OCI-LY7 (cell line): ENCODE results near the gene RP9. TPM values are rescaled to one million over a fixed set of nuclear protein-coding genes. Genes with fewer than 3 reads are reported as not detected.

Experiments
- BruUV-seq: library from RNA; stranded (reverse); fragments of 400-500 nt; replicated peaks from 2 replicates; lab custom pipeline; 2021; lab: Mats Ljungman, UMichigan
- CTCF ChIA-PET: fragments of 300-600 bp; sonication (Branson Sonifier 250); formaldehyde crosslinking; loops from one replicate; lab custom pipeline; 2022; ENCODE audit warnings: antibody characterized with exemption; ENCODE audit not compliant: unreplicated experiment; lab: Charles Lee
- POLR2A ChIA-PET: fragments of 300-600 bp; sonication (Branson Sonifier 250); formaldehyde crosslinking; loops from one replicate; lab custom pipeline; 2022; ENCODE audit warnings: antibody characterized with exemption; lab: Charles Lee
- DNase-seq: peaks from one replicate; pipeline ENCODE4 v3.0.0-alpha.2; 2015; ENCODE audit warnings: low spot score
- H2AFZ ChIP-seq: fragments of 200-600 bp; sonication (generic), shearing (Covaris generic); 2 replicates; pipeline ENCODE4 v1.6.1; 2014; ENCODE audit warnings: mild to moderate bottlenecking, antibody characterized with exemption, low read length, moderate library complexity
- H3K27ac ChIP-seq: fragments of 200-600 bp; sonication (generic); 2 replicates; pipeline ENCODE4 v1.5.1; 2014; ENCODE audit warnings: mixed run types, low read depth, mild to moderate bottlenecking, moderate library complexity, low read length, inconsistent platforms; ENCODE audit not compliant: poor library complexity, severe bottlenecking
- H3K36me3 ChIP-seq: fragments of 200-600 bp; sonication (generic); 2 replicates; pipeline ENCODE4 v1.6.1; 2014; ENCODE audit warnings: mild to moderate bottlenecking, antibody characterized with exemption, low read length, moderate library complexity, mixed read lengths; ENCODE audit not compliant: insufficient read depth
- H3K4me1 ChIP-seq: fragments of 200-600 bp; sonication (generic); 2 replicates; pipeline ENCODE4 v1.5.1; 2014; ENCODE audit warnings: mild to moderate bottlenecking, low read length; ENCODE audit not compliant: insufficient read depth, poor library complexity, severe bottlenecking
- H3K4me2 ChIP-seq: fragments of 200-600 bp; sonication (generic); 2 replicates; pipeline ENCODE4 v1.6.1; 2014; ENCODE audit warnings: mild to moderate bottlenecking, low read length
- H3K4me3 ChIP-seq: fragments of 200-600 bp; sonication (generic); 2 replicates; pipeline ENCODE4 v1.5.1; 2014; ENCODE audit warnings: mild to moderate bottlenecking, low read depth, low read length; ENCODE audit not compliant: poor library complexity, severe bottlenecking
- H3K79me2 ChIP-seq: fragments of 200-600 bp; sonication (generic); 2 replicates; pipeline ENCODE4 v1.6.1; 2016; ENCODE audit warnings: low read depth, mild to moderate bottlenecking, low read length, moderate library complexity, mixed read lengths; ENCODE audit not compliant: insufficient read depth
- H3K9me2 ChIP-seq: fragments of 200-600 bp; sonication (generic); 2 replicates; pipeline ENCODE4 v1.6.1; 2016; ENCODE audit warnings: mild to moderate bottlenecking, low read length, mixed read lengths; ENCODE audit not compliant: insufficient read depth
- H3K9me3 ChIP-seq: fragments of 200-600 bp; sonication (generic); 2 replicates; pipeline ENCODE4 v1.6.1; 2014; ENCODE audit warnings: mild to moderate bottlenecking, mixed run types, low read length, mixed read lengths
- H4K20me1 ChIP-seq: fragments of 200-600 bp; sonication (generic); 2 replicates; pipeline ENCODE4 v1.6.1; 2014; ENCODE audit warnings: mild to moderate bottlenecking, antibody characterized with exemption, low read length, moderate library complexity, mixed read lengths; ENCODE audit not compliant: insufficient read depth
- EZH2phosphoT487 ChIP-seq: fragments of 200-600 bp; sonication (generic); IDR thresholded peaks from 2 replicates; pipeline ENCODE4 v1.6.1; 2018; ENCODE audit warnings: low read depth, borderline replicate concordance, mild to moderate bottlenecking, mixed run types, antibody characterized with exemption, low read length, moderate library complexity, mixed read lengths
- intact Hi-C: fragments of 100-400 bp; cut with micrococcal nuclease; formaldehyde crosslinking; loops from one replicate; pipeline ENCODE4 v1.10.0; 2022; ENCODE audit not compliant: unreplicated experiment
- total RNA-seq, 2 experiments: library from RNA; depleted of rRNA in 1 of 2; stranded (reverse); fragments of >200 nt in 1 of 2; shearing (Covaris generic) in 1 of 2; gene quantifications; 2 replicates each; pipeline ENCODE4 v1.2.3, GENCODE V29; 2014 to 2022
- TF ChIP-seq, protein P1 (sequence below): fragments of 200-600 bp; sonication (generic); conservative IDR thresholded peaks from 2 replicates; pipeline ENCODE4 v1.5.1; 2014; ENCODE audit warnings: mild to moderate bottlenecking, antibody characterized with exemption, low read length, moderate library complexity, mixed read lengths

Gene RP9
- total RNA-seq, 2 experiments from 2014 or later: 22.0 to 23.3 TPM

DNA sequence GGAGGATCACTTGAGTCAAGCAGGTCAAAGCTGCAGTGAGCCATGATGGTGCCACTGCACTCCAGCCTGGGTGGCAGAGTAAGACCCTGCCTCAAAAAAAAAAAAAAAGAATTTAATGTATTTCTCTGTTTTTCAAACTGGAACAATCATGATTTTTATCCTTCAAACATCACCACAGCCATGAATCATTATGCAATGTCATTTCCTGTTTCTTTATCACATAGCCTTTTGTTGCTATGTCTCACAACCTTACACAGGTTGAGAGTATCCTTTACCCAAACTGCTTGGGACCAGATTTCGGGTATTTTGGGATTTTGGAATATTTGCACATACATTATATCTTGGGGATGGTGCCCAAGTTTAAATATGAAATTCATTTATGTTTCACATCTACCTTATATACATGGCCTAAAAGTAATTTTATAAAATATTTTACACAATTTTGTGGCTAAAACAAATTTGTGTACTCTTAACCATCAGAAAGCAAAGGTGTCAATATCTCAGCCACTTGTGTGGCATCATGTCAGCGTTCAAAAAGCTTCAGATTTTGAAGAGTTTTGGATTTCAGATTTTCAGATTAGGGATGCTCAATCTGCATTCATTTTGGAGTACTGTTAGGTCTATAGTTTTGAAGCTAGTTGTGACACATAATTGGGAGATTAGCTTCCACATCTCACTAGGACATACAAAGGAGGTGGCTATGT lies 54.8 kb downstream of the RP9 start:
- Histone ChIP-seq H3K9me3 (no peaks in the 10 kb centered on the region; the same call in 1 of the 2 replicates), H3K9me2 (no peaks in the 10 kb centered on the region), H3K79me2 (peaks cover 100% of the 10 kb centered on the region), H3K4me3 (no peak overlapping the region), H3K27ac (peak overlapping the region; percentile 78), H3K4me1 (peaks cover 62% of the 10 kb centered on the region), H4K20me1 (peaks cover 32% of the 10 kb centered on the region; the same call in 1 of the 2 replicates), H2AFZ (no peak overlapping the region), H3K36me3 (peaks cover 50% of the 10 kb centered on the region), H3K4me2 (peak overlapping the region; percentile 83; the same call in 1 of the 2 replicates)
- ChIA-PET CTCF (interaction anchor here (1.1 kb wide), 1 partner anchor 13 kb away, joined by 3 read pairs; no protein-coding TSS in a partner anchor), POLR2A (interaction anchor here (0.6 to 3.8 kb wide), 13 partner anchors 9 to 181 kb away, joined by 3 to 23 read pairs (median 5); partner anchors contain the start of genes KBTBD2, NT5C3A and RP9)
- no TSS peak for BruUV-seq
- no peak for DNase-seq
- TF ChIP-seq EZH2phosphoT487: no peak
- TF ChIP-seq, protein P1, sequence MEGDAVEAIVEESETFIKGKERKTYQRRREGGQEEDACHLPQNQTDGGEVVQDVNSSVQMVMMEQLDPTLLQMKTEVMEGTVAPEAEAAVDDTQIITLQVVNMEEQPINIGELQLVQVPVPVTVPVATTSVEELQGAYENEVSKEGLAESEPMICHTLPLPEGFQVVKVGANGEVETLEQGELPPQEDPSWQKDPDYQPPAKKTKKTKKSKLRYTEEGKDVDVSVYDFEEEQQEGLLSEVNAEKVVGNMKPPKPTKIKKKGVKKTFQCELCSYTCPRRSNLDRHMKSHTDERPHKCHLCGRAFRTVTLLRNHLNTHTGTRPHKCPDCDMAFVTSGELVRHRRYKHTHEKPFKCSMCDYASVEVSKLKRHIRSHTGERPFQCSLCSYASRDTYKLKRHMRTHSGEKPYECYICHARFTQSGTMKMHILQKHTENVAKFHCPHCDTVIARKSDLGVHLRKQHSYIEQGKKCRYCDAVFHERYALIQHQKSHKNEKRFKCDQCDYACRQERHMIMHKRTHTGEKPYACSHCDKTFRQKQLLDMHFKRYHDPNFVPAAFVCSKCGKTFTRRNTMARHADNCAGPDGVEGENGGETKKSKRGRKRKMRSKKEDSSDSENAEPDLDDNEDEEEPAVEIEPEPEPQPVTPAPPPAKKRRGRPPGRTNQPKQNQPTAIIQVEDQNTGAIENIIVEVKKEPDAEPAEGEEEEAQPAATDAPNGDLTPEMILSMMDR: no peak
- intact Hi-C loops: no loop called here

GRCh38 chr7:33053721-33054120 lies 55.5 kb downstream of the RP9 start:
- CTCF ChIA-PET: no interaction called here
- DNase-seq: no peak

More at GRCh38 chr7:33053721-33054120, 55.5 kb downstream of the RP9 start:
- Histone ChIP-seq H3K4me3 (peak overlapping the region; percentile 1), H4K20me1 (peaks cover 28% of the 10 kb centered on the region; the same call in 1 of the 2 replicates), H3K4me2 (peak overlapping the region; percentile 83), H3K27ac (peak overlapping the region; percentile 78), H2AFZ (no peak overlapping the region), H3K36me3 (peaks cover 43% of the 10 kb centered on the region), H3K4me1 (peaks cover 64% of the 10 kb centered on the region), H3K9me3 (no peaks in the 10 kb centered on the region; the same call in 1 of the 2 replicates), H3K79me2 (peaks cover 100% of the 10 kb centered on the region), H3K9me2 (no peaks in the 10 kb centered on the region)
- TF ChIP-seq, protein P1: no peak
- no peak for TF ChIP-seq EZH2phosphoT487
- POLR2A ChIA-PET: interaction anchor here (0.6 to 3.8 kb wide), 12 partner anchors 9 to 162 kb away, joined by 3 to 23 read pairs (median 5); partner anchors contain the start of genes KBTBD2, NT5C3A and RP9
- intact Hi-C loops: no loop called here
- no TSS peak for BruUV-seq
